ENCODE results near the gene ESPN.

The ESPN gene

GRCh38 chr1:6466751-6467150 lies 42.2 kb downstream of the ESPN start:
- DNase-seq = no peak

- no peak for DNase-seq
Measured at GRCh38 chr1:6467224-6467623, 42.6 kb downstream of the ESPN start.

GRCh38 chr1:6467744-6468688 lies 43.4 kb downstream of the ESPN start:
- DNase-seq = no peak

- no peak for DNase-seq
Measured at GRCh38 chr1:6468729-6469461, 44.3 kb downstream of the ESPN start.

GRCh38 chr1:6470132-6471085 lies 45.8 kb downstream of the ESPN start:
- DNase-seq = no peak

- no peak for DNase-seq
Measured at GRCh38 chr1:6471086-6471969, 46.8 kb downstream of the ESPN start.

GRCh38 chr1:6471970-6472368 lies 47.4 kb downstream of the ESPN start:
- DNase-seq = no peak

GRCh38 chr1:6472391-6472790 lies 47.8 kb downstream of the ESPN start:
- DNase-seq = no peak

- DNase-seq = no peak
Measured at GRCh38 chr1:6473156-6473555, 48.6 kb downstream of the ESPN start.

GRCh38 chr1:6473974-6474814 lies 49.6 kb downstream of the ESPN start:
- DNase-seq = no peak

GRCh38 chr1:6474815-6475282 lies 50.3 kb downstream of the ESPN start:
- DNase-seq = no peak

- no peak for DNase-seq
Measured at GRCh38 chr1:6475381-6476133, 51.0 kb downstream of the ESPN start.

- no peak for DNase-seq
Measured at GRCh38 chr1:6476483-6476882, 51.9 kb downstream of the ESPN start.

- no peak for DNase-seq
Measured at GRCh38 chr1:6477039-6477820, 52.7 kb downstream of the ESPN start.

- no peak for DNase-seq
Measured at GRCh38 chr1:6481820-6482219, 57.2 kb downstream of the ESPN start.

- no peak for DNase-seq
Measured at GRCh38 chr1:6483017-6483760, 58.6 kb downstream of the ESPN start.

- no peak for DNase-seq
Measured at GRCh38 chr1:6483761-6484117, 59.2 kb downstream of the ESPN start.

- DNase-seq = no peak
Measured at GRCh38 chr1:6484826-6485167, 60.2 kb downstream of the ESPN start.
